Measurements from ENCODE around the gene S100A6.

DNA sequence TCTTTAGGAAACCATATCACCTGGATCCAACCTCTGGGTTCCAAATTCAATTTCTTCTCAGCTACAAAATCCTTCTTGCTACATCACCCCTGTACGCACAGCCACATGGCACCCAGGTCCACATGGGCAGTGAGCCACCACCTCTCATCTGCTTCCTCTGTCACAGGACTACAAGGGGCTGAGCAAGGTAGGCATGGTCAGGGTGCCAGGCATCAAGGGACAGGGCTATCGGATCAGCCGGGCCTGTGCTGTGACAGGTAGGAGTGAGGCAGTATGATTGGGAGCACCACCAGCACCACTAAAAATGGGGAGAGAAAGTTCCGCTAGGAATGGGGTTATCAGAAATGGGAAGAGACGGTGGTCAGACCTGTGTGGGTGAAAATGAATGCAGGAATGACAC is 29.4 kb downstream of the S100A6 start:
- TF ChIP-seq, protein P1, sequence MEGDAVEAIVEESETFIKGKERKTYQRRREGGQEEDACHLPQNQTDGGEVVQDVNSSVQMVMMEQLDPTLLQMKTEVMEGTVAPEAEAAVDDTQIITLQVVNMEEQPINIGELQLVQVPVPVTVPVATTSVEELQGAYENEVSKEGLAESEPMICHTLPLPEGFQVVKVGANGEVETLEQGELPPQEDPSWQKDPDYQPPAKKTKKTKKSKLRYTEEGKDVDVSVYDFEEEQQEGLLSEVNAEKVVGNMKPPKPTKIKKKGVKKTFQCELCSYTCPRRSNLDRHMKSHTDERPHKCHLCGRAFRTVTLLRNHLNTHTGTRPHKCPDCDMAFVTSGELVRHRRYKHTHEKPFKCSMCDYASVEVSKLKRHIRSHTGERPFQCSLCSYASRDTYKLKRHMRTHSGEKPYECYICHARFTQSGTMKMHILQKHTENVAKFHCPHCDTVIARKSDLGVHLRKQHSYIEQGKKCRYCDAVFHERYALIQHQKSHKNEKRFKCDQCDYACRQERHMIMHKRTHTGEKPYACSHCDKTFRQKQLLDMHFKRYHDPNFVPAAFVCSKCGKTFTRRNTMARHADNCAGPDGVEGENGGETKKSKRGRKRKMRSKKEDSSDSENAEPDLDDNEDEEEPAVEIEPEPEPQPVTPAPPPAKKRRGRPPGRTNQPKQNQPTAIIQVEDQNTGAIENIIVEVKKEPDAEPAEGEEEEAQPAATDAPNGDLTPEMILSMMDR (IDR thresholded peaks at IDR 0.05), result no peak
- no peak for TF ChIP-seq POLR2AphosphoS5 (IDR thresholded peaks at IDR 0.05)
